ENCODE measurements around the gene CTSE. TPM values are rescaled to one million over a fixed set of nuclear protein-coding genes. Genes with fewer than 3 reads are reported as not detected.
A peak's percentile ranks its signal among the peaks of the same experiment; 100 is the strongest.

The CTSE gene
- total and polyA plus RNA-seq, 9 of the 15 experiments (the other 6 are each of a cell fraction or from before 2014, with no cell fraction given) = 0.04 to 0.18 (median 0.09) TPM; not detected in 4

DNA sequence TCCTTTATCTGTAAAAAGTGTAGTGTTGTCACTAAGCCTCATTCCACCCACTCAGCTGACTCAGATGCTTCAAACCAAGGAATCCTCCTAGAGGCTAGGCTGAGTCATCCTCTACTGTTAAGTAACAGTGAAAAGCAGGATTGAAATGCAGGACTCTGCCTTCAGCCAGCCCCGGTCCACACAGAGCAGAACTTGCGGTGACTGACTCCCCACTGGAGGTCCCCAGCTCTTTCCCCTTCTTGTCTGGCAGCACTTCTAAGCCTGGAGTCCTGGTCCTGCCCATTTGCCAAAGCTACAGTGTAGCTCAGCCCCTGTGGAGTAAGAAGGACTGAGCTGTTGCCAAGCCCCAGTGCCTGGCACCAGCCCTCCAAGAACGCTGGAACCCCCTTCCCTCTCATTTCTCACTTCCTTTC lies 22.2 kb downstream of the CTSE start (continued):
- peak; percentile 61 for TF ChIP-seq FOS (IDR thresholded peaks at IDR 0.05; ENCODE audit: extremely low read depth, insufficient read length)
- TF ChIP-seq HEY1 (CRISPR knock-in tag; IDR thresholded peaks at IDR 0.05; ENCODE audit: borderline replicate concordance) = no peak
- no peak for TF ChIP-seq TAF15 (IDR thresholded peaks at IDR 0.05; ENCODE audit: low read depth, low read length)
- TF ChIP-seq FOSL1 (tag; conservative IDR thresholded peaks at IDR 0.05) = peak; percentile 97
- TF ChIP-seq, protein P1, sequence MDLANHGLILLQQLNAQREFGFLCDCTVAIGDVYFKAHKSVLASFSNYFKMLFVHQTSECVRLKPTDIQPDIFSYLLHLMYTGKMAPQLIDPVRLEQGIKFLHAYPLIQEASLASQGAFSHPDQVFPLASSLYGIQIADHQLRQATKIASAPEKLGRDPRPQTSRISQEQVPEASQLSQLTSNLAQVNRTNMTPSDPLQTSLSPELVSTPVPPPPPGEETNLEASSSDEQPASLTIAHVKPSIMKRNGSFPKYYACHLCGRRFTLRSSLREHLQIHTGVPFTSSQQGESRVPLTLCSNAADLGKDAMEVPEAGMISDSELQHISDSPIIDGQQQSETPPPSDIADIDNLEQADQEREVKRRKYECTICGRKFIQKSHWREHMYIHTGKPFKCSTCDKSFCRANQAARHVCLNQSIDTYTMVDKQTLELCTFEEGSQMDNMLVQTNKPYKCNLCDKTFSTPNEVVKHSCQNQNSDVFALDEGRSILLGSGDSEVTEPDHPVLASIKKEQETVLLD (IDR thresholded peaks at IDR 0.05) = no peak
- TF ChIP-seq ZNF311 (CRISPR knock-in tag; IDR thresholded peaks at IDR 0.05) = no peak
- TF ChIP-seq SP1 (CRISPR knock-in tag; IDR thresholded peaks at IDR 0.05) = no peak
- TF ChIP-seq SP2 (IDR thresholded peaks at IDR 0.05; ENCODE audit: extremely low read depth, low read depth, low read length, poor library complexity, severe bottlenecking) = no peak
- no peak for TF ChIP-seq HDAC3 (IDR thresholded peaks at IDR 0.05; ENCODE audit: borderline replicate concordance, partially characterized antibody)
- TF ChIP-seq SMARCC2 (IDR thresholded peaks at IDR 0.05; ENCODE audit: low read depth) = peak; percentile 86
- TF ChIP-seq FOXK2 (conservative IDR thresholded peaks at IDR 0.05 in 1 of 2, IDR thresholded peaks at IDR 0.05 in 1 of 2; ENCODE audit: low read depth in 2 of 2) = peak in 1 of 2 experiments; percentile 69; a peak in 2 of 4 replicates
- TF ChIP-seq MYNN (IDR thresholded peaks at IDR 0.05) = no peak
- no peak for TF ChIP-seq MYNN (CRISPR knock-in tag; IDR thresholded peaks at IDR 0.05)
- TF ChIP-seq E2F6 (IDR thresholded peaks at IDR 0.05; ENCODE audit: borderline replicate concordance in 1 of 2, extremely low read depth in 1 of 2, insufficient read depth in 1 of 2, insufficient read length in 1 of 2, low read depth in 1 of 2, low read length in 1 of 2, poor library complexity in 1 of 2, severe bottlenecking in 1 of 2) = no peak
- no peak for TF ChIP-seq ZNF644 (tag; IDR thresholded peaks at IDR 0.05; ENCODE audit: low read depth)
- no peak for TF ChIP-seq NCOA6 (IDR thresholded peaks at IDR 0.05)
- TF ChIP-seq ZNF232 (CRISPR knock-in tag; IDR thresholded peaks at IDR 0.05) = no peak
- TF ChIP-seq ZNF263 (CRISPR knock-in tag; IDR thresholded peaks at IDR 0.05; ENCODE audit: borderline replicate concordance) = no peak
- TF ChIP-seq PCBP1 (IDR thresholded peaks at IDR 0.05; ENCODE audit: low read depth, low read length, poor library complexity, severe bottlenecking) = no peak
- no peak for TF ChIP-seq STAG1 (CRISPR knock-in tag; IDR thresholded peaks at IDR 0.05; ENCODE audit: borderline replicate concordance)
- TF ChIP-seq PURB (CRISPR knock-in tag; IDR thresholded peaks at IDR 0.05; ENCODE audit: low read depth) = no peak
- TF ChIP-seq ZNF444 (CRISPR knock-in tag; IDR thresholded peaks at IDR 0.05) = no peak
- no peak for TF ChIP-seq POLR3A (IDR thresholded peaks at IDR 0.05; ENCODE audit: borderline replicate concordance, extremely low read depth, insufficient read depth, insufficient read length)
- TF ChIP-seq YY1 (IDR thresholded peaks at IDR 0.05; ENCODE audit: borderline replicate concordance in 1 of 3, control insufficient read depth in 1 of 3, extremely low read depth in 1 of 3, insufficient read depth in 3 of 3, insufficient read length in 1 of 3, insufficient replicate concordance in 2 of 3, low read depth in 1 of 3, low read length in 2 of 3) = no peak
- peak; percentile 27 for TF ChIP-seq C11orf30 (IDR thresholded peaks at IDR 0.05; ENCODE audit: low read depth)
- TF ChIP-seq NBN (IDR thresholded peaks at IDR 0.05; ENCODE audit: low read depth) = no peak
- no peak for TF ChIP-seq ZNF79 (CRISPR knock-in tag; IDR thresholded peaks at IDR 0.05; ENCODE audit: low read depth)
- TF ChIP-seq NR2F6 (CRISPR knock-in tag; IDR thresholded peaks at IDR 0.05) = no peak
- peak; percentile 96 for TF ChIP-seq EGR1 (conservative IDR thresholded peaks at IDR 0.05)
